IMR-90 (cell line): ENCODE results near the gene LGALSL. TPM values are rescaled to one million over a fixed set of nuclear protein-coding genes. Genes with fewer than 3 reads are reported as not detected.

Experiments used
- ATAC-seq: fragments of 200-7000 bp; cut with Tn5 transposase; 2 replicates; pipeline ENCODE4 v1.9.1; 2020; ENCODE audit warnings: low read depth, mild to moderate bottlenecking, moderate library complexity
- BruUV-seq: library from RNA; stranded (reverse); fragments of 400-500 nt; replicated peaks from 2 replicates; lab custom pipeline; 2021; lab: Mats Ljungman, UMichigan
- CTCF ChIA-PET: fragments of 300-600 bp; formaldehyde crosslinking; extraction: SDS; loops from one replicate; lab custom pipeline; 2021; ENCODE audit warnings: antibody characterized with exemption; lab: Yijun Ruan, JAX
- POLR2A ChIA-PET: fragments of 300-600 bp; sonication (Branson Sonifier 250); formaldehyde crosslinking; loops from one replicate; lab custom pipeline; 2022; ENCODE audit warnings: antibody characterized with exemption; ENCODE audit not compliant: unreplicated experiment; lab: Charles Lee
- DNase-seq: peaks from one replicate; pipeline ENCODE4 v3.0.0; 2013
- H2AFZ ChIP-seq: replicated peaks from 2 replicates; pipeline ENCODE3; 2013; ENCODE audit warnings: low read length, mild to moderate bottlenecking; ENCODE audit not compliant: poor library complexity
- H2AK5ac ChIP-seq: 2 replicates; pipeline ENCODE4 v1.6.1; 2013; ENCODE audit warnings: low read depth, low read length, inconsistent platforms
- H2AK9ac ChIP-seq: replicated peaks from 2 replicates; pipeline ENCODE3; 2013; ENCODE audit warnings: mild to moderate bottlenecking, low read depth, low read length, moderate library complexity; ENCODE audit not compliant: poor library complexity
- H2BK120ac ChIP-seq: 2 replicates; pipeline ENCODE4 v1.6.1; 2013; ENCODE audit warnings: low read depth, low read length, inconsistent platforms
- H2BK15ac ChIP-seq: 3 replicates; pipeline ENCODE4 v1.6.1; 2013; ENCODE audit warnings: low read depth, low read length, inconsistent platforms
- H2BK20ac ChIP-seq: 2 replicates; pipeline ENCODE4 v1.6.1; 2013; ENCODE audit warnings: low read depth, mild to moderate bottlenecking, inconsistent platforms, low read length, moderate library complexity
- H2BK5ac ChIP-seq: 2 replicates; pipeline ENCODE4 v1.6.1; 2013; ENCODE audit warnings: mild to moderate bottlenecking, low read depth, low read length, inconsistent platforms; ENCODE audit not compliant: poor library complexity, severe bottlenecking
- H3K14ac ChIP-seq: replicated peaks from 2 replicates; pipeline ENCODE4 v1.6.1; 2013; ENCODE audit warnings: low read depth, low read length, inconsistent platforms
- H3K18ac ChIP-seq: 2 replicates; pipeline ENCODE4 v1.6.1; 2013; ENCODE audit warnings: low read depth, low read length, control low read depth
- H3K23ac ChIP-seq: 2 replicates; pipeline ENCODE4 v1.6.1; 2013; ENCODE audit warnings: low read depth, low read length, inconsistent platforms
- H3K27ac ChIP-seq: 2 replicates; pipeline ENCODE4 v1.5.1; 2013; ENCODE audit warnings: mild to moderate bottlenecking, control low read depth, low read length; ENCODE audit not compliant: insufficient read depth
- H3K27me3 ChIP-seq: 2 replicates; pipeline ENCODE4 v1.6.1; 2013; ENCODE audit warnings: low read length; ENCODE audit not compliant: control insufficient read depth, insufficient read depth
- H3K36me3 ChIP-seq: 2 replicates; pipeline ENCODE4 v1.6.1; 2013; ENCODE audit warnings: low read length, mixed read lengths; ENCODE audit not compliant: control insufficient read depth, insufficient read depth
- H3K4ac ChIP-seq: 2 replicates; pipeline ENCODE4 v1.6.1; 2013; ENCODE audit warnings: low read depth, low read length, inconsistent platforms
- H3K4me1 ChIP-seq: 2 replicates; pipeline ENCODE4 v1.6.1; 2013; ENCODE audit warnings: low read length, mixed read lengths; ENCODE audit not compliant: control insufficient read depth, insufficient read depth
- H3K4me2 ChIP-seq: 2 replicates; pipeline ENCODE4 v1.6.1; 2013; ENCODE audit warnings: low read depth, mild to moderate bottlenecking, control low read depth, low read length, moderate library complexity
- H3K4me3 ChIP-seq: 2 replicates; pipeline ENCODE4 v1.5.1; 2013; ENCODE audit warnings: low read depth, mild to moderate bottlenecking, control low read depth, low read length, moderate library complexity; ENCODE audit not compliant: insufficient read depth
- H3K56ac ChIP-seq: 2 replicates; pipeline ENCODE4 v1.6.1; 2013; ENCODE audit warnings: low read length, inconsistent platforms; ENCODE audit not compliant: insufficient read depth; ENCODE audit errors: extremely low read depth
- H3K79me1 ChIP-seq, 2 experiments: 2 replicates each; pipeline ENCODE4 v1.6.1; 2013; ENCODE audit warnings: low read length in 2 of 2, inconsistent platforms in 1 of 2, low read depth in 1 of 2
- H3K9ac ChIP-seq: 2 replicates; pipeline ENCODE4 v1.6.1; 2013; ENCODE audit warnings: low read depth, low read length, control low read depth
- H3K9me1 ChIP-seq: 2 replicates; pipeline ENCODE4 v1.6.1; 2013; ENCODE audit warnings: low read length, inconsistent platforms; ENCODE audit not compliant: insufficient read depth
- H3K9me3 ChIP-seq: 2 replicates; pipeline ENCODE4 v1.6.1; 2013; ENCODE audit warnings: low read length; ENCODE audit not compliant: control insufficient read depth, insufficient read depth
- H4K20me1 ChIP-seq: 2 replicates; pipeline ENCODE4 v1.6.1; 2013; ENCODE audit warnings: low read length, inconsistent platforms; ENCODE audit not compliant: insufficient read depth
- H4K5ac ChIP-seq: 2 replicates; pipeline ENCODE4 v1.6.1; 2013; ENCODE audit warnings: mild to moderate bottlenecking, low read depth, low read length, control low read depth
- H4K8ac ChIP-seq, 2 experiments: 2 replicates each; pipeline ENCODE4 v1.6.1; 2013; ENCODE audit warnings: low read depth in 2 of 2, low read length in 2 of 2, control low read depth in 1 of 2, inconsistent platforms in 1 of 2
- H4K91ac ChIP-seq: 2 replicates; pipeline ENCODE4 v1.6.1; 2013; ENCODE audit warnings: low read depth, low read length, inconsistent platforms; ENCODE audit not compliant: insufficient read depth
- WGBS, 2 experiments: methylation state at CpG; one replicate each; pipeline versions ENCODE4 v1.1.5 to v1.1.7; 2013; ENCODE audit warnings: missing lambda C conversion rate in 2 of 2; ENCODE audit not compliant: insufficient read length in 1 of 2; ENCODE audit errors: extremely low coverage in 2 of 2; 5-methylcytosine and 5-hydroxymethylcytosine counted together
- dilution Hi-C: fragments of 300-500 bp; cut with HindIII; formaldehyde crosslinking; loops from one replicate; pipeline ENCODE4 v1.14.3; 2018; ENCODE audit warnings: low sequenced_read_pairs; ENCODE audit not compliant: unreplicated experiment
- in situ Hi-C: fragments of 300-500 bp; cut with MboI; formaldehyde crosslinking; loops from 3 replicates; pipeline ENCODE4 v1.14.3; 2019; ENCODE audit warnings: low sequenced_read_pairs, inconsistent platforms, mixed read lengths
- intact Hi-C: fragments of 100-400 bp; cut with micrococcal nuclease; formaldehyde crosslinking; loops from 2 replicates; pipeline ENCODE4 v1.10.0; 2022
- polyA plus RNA-seq, 3 experiments: library from polyadenylated mRNA; depleted of rRNA; stranded (reverse); fragments of >200 nt; gene quantifications; 2 replicates each; pipeline ENCODE4 v1.2.3, GENCODE V29; 2012; ENCODE audit warnings: low replicate concordance in 1 of 3
- total RNA-seq: library from RNA; depleted of rRNA; stranded (reverse); fragments of >200 nt; gene quantifications from 2 replicates; pipeline ENCODE4 v1.2.3, GENCODE V29; 2012
- TF ChIP-seq, protein P1 (sequence below): fragments of 150-350 bp; IDR thresholded peaks from 2 replicates; pipeline ENCODE4 v1.6.1; 2017; ENCODE audit warnings: mild to moderate bottlenecking, antibody characterized with exemption, low read length, low read depth

LGALSL gene
- total and polyA plus RNA-seq, 2 of the 4 experiments (the other 2 are of a cell fraction): 0.86 to 2.9 TPM

DNA sequence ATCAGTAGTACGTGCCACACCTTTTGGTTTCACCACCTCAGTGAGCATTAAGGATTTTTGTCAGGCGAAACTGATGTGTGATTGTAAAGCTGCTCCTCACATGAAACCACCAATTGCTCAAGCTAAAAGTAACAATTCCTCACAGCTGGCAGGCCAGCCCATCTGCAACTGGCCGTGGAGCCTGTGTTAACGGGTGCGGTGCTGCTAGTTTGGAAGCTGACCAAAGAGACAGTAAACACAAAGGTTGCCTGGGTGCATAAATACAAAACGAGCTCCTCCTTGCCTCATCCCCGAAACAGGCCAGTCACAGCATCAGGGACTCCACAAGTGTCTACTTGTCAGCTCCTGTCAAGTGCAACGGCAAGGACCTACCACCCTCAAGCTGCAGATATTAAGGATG, 32.0 kb downstream of the LGALSL start:
- Histone ChIP-seq H3K27ac (no peak overlapping the region), H3K9ac (no peak overlapping the region), H3K9me1 (no peaks in the 10 kb centered on the region), H3K4me3 (no peak overlapping the region), H3K9me3 (no peaks in the 10 kb centered on the region; the same call in 1 of the 2 replicates), H3K79me1 (no peaks in the 10 kb centered on the region), H4K20me1 (no peaks in the 10 kb centered on the region), H2BK5ac (no peak overlapping the region), H3K18ac (no peak overlapping the region), H4K5ac (no peak overlapping the region), H4K91ac (no peak overlapping the region), H3K4me2 (no peak overlapping the region), H3K4me1 (no peaks in the 10 kb centered on the region), H3K4ac (no peak overlapping the region), H3K56ac (no peak overlapping the region), H2BK15ac (no peak overlapping the region), H2BK20ac (no peak overlapping the region), H3K27me3 (peaks cover 52% of the 10 kb centered on the region), H3K14ac (no peak overlapping the region), H3K23ac (no peak overlapping the region), H2AFZ (no peak overlapping the region), H3K36me3 (no peaks in the 10 kb centered on the region), H2AK9ac (no peak overlapping the region), H2AK5ac (no peak overlapping the region), H2BK120ac (no peak overlapping the region), H4K8ac (no peak overlapping the region)
- TF ChIP-seq, protein P1, sequence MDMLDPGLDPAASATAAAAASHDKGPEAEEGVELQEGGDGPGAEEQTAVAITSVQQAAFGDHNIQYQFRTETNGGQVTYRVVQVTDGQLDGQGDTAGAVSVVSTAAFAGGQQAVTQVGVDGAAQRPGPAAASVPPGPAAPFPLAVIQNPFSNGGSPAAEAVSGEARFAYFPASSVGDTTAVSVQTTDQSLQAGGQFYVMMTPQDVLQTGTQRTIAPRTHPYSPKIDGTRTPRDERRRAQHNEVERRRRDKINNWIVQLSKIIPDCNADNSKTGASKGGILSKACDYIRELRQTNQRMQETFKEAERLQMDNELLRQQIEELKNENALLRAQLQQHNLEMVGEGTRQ: no peak
- dilution Hi-C loops (no loop called here), intact Hi-C loops (no loop called here), in situ Hi-C loops (loop anchor here (5.0 kb wide), 2 partner anchors 154 to 434 kb away; no protein-coding TSS in a partner anchor)
- POLR2A ChIA-PET: no interaction called here
- no peak for ATAC-seq
- DNase-seq: no peak
- CTCF ChIA-PET: interaction anchor here (1.7 kb wide), 1 partner anchor 155 kb away, joined by 9 read pairs; no protein-coding TSS in a partner anchor
- WGBS, 2 experiments: 20% methylated on average over 1 of the region's 8 CpGs; no CpG with 5 or more reads in 1 of the 2 experiments
- BruUV-seq: no TSS peak
